Fibroblast of lung (primary cell): ENCODE results near the gene ODR4. TPM values are rescaled to one million over a fixed set of nuclear protein-coding genes. Genes with fewer than 3 reads are reported as not detected.

Experiments
- DNase-seq, 2 donors: peaks; one replicate each; pipeline versions ENCODE4 v3.0.0 to v3.0.0-alpha.2; 2010; ENCODE audit warnings: low read depth in 2 of 2
- H2AFZ ChIP-seq: 2 replicates; pipeline ENCODE4 v1.5.1; 2012; ENCODE audit warnings: low read length, control low read depth, inconsistent platforms
- H3K27ac ChIP-seq: 2 replicates; pipeline ENCODE4 v1.5.1; 2011; ENCODE audit warnings: low read length, control low read depth; ENCODE audit not compliant: insufficient read depth
- H3K27me3 ChIP-seq: 2 replicates; pipeline ENCODE4 v1.5.1; 2011; ENCODE audit warnings: mild to moderate bottlenecking, low read length; ENCODE audit not compliant: control insufficient read depth, insufficient read depth
- H3K36me3 ChIP-seq: 2 replicates; pipeline ENCODE4 v1.5.1; 2011; ENCODE audit warnings: low read length; ENCODE audit not compliant: control insufficient read depth, insufficient read depth
- H3K4me1 ChIP-seq: 2 replicates; pipeline ENCODE4 v1.5.1; 2011; ENCODE audit warnings: low read length; ENCODE audit not compliant: control insufficient read depth, insufficient read depth; ENCODE audit errors: extremely low read depth
- H3K4me2 ChIP-seq: 2 replicates; pipeline ENCODE4 v1.5.1; 2011; ENCODE audit warnings: low read length, control low read depth; ENCODE audit not compliant: insufficient read depth; ENCODE audit errors: extremely low read depth
- H3K4me3 ChIP-seq, 4 experiments: fragments of 200-600 bp in 1 of 4; sonication (generic) in 1 of 4; replicated peaks in 1 of 4; 2 replicates each; pipeline ENCODE4 v1.5.1; 2011 to 2016; ENCODE audit warnings: low read length in 4 of 4, low read depth in 3 of 4, mild to moderate bottlenecking in 3 of 4, control low read depth in 2 of 4, inconsistent platforms in 1 of 4, mixed read lengths in 1 of 4; ENCODE audit not compliant: insufficient read depth in 1 of 4; ENCODE audit errors: control extremely low read depth in 1 of 4
- H3K79me2 ChIP-seq: 2 replicates; pipeline ENCODE4 v1.5.1; 2012; ENCODE audit warnings: mild to moderate bottlenecking, low read length, inconsistent platforms; ENCODE audit not compliant: control insufficient read depth, insufficient read depth
- H3K9ac ChIP-seq: 2 replicates; pipeline ENCODE4 v1.5.1; 2011; ENCODE audit warnings: mild to moderate bottlenecking, low read length, control low read depth; ENCODE audit not compliant: insufficient read depth
- H3K9me3 ChIP-seq: 2 replicates; pipeline ENCODE4 v1.5.1; 2012; ENCODE audit warnings: low read depth, low read length; ENCODE audit not compliant: control insufficient read depth, insufficient read depth
- H4K20me1 ChIP-seq: 2 replicates; pipeline ENCODE4 v1.5.1; 2011; ENCODE audit warnings: low read length; ENCODE audit not compliant: control insufficient read depth, insufficient read depth; ENCODE audit errors: extremely low read depth
- CTCF ChIP-seq, 2 donors: IDR thresholded peaks in 1 of 2; conservative IDR thresholded peaks in 1 of 2; 1 replicate in 1 of 2; 2 replicates in 1 of 2; pipeline ENCODE4 v1.5.1; 2011 to 2012; ENCODE audit warnings: low read length in 2 of 2, control low read depth in 1 of 2, inconsistent platforms in 1 of 2, low read depth in 1 of 2, mild to moderate bottlenecking in 1 of 2
- EZH2 ChIP-seq: IDR thresholded peaks from 2 replicates; pipeline ENCODE4 v1.5.1; 2012; ENCODE audit warnings: low read length, control low read depth, mild to moderate bottlenecking; ENCODE audit errors: missing control alignments
- polyA plus RNA-seq, 2 donors: library from polyadenylated mRNA; depleted of rRNA in 1 of 2; stranded (reverse) in 1 of 2; unstranded in 1 of 2; fragments of >200 nt; gene quantifications; 2 replicates each; pipeline ENCODE4 v1.2.1, GENCODE V29; 2011 to 2012; ENCODE audit warnings: missing spikeins in 1 of 2
- total RNA-seq: library from RNA; depleted of rRNA; stranded (reverse); fragments of >200 nt; gene quantifications from 2 replicates; pipeline ENCODE4 v1.2.1, GENCODE V29; 2014

Gene ODR4
- total and polyA plus RNA-seq, 2 donors (not counting 1 experiment from before 2014, with no cell fraction given) = 13.0 to 13.7 TPM

DNA sequence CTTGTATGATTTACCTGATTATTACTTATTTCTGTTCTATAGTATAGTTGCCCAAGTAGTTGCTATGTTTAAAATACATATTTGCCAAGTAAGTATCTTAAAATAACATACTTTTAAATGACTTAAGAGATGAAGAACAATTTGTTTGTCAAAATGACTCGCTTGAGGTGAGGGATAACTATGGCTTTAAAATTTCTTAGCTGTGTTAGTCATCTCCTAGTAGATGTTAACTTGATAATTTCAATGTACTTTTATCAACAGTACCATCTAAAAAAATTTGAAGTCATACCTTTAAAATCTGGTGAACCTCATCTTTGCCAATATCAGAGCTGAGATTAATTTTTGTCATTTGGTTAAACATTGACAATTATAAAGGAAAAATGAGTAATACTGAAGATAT lies 37.7 kb downstream of the ODR4 start:
- no peaks in the 10 kb centered on the region for H4K20me1 ChIP-seq
- H3K4me3 ChIP-seq = no peak overlapping the region
- H3K9ac ChIP-seq = no peak overlapping the region
- no peak overlapping the region for H2AFZ ChIP-seq
- no peak overlapping the region for H3K4me2 ChIP-seq
- no peaks in the 10 kb centered on the region for H3K27me3 ChIP-seq
- no peaks in the 10 kb centered on the region for H3K4me1 ChIP-seq
- no peaks in the 10 kb centered on the region for H3K9me3 ChIP-seq
- no peaks in the 10 kb centered on the region for H3K36me3 ChIP-seq
- TF ChIP-seq CTCF (conservative IDR thresholded peaks at IDR 0.05 in 1 of 2, IDR thresholded peaks at IDR 0.05 in 1 of 2; ENCODE audit: low read depth in 1 of 2, low read length in 2 of 2) (no peak), EZH2 (no peak)
- no peaks in the 10 kb centered on the region for H3K79me2 ChIP-seq
- H3K27ac ChIP-seq = no peak overlapping the region
- DNase-seq = peak in 1 of 2 donors; percentile 14

DNA sequence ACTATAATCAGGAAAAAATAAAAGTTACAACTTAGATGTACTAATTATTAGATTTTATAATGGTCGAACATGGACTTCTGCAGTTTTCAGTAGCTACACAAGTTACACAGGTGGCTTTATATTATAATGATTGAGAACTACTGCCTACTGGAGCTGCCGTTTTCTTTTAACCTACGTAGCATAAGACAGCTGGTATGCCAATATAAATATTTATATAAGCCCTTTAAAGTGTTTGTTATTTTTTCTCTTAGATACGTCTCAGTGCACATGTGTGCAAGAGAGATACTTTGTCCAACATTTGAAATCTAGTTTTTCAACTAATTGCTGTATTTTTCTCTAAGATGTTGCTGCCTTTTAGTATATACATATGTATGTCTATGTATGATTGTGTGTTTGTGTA lies 42.9 kb downstream of the ODR4 start:
- peaks cover 2% of the 10 kb centered on the region for H3K36me3 ChIP-seq
- no peak for TF ChIP-seq EZH2
- H3K4me1 ChIP-seq = no peaks in the 10 kb centered on the region
- no peak overlapping the region for H3K4me3 ChIP-seq
- H3K27ac ChIP-seq = no peak overlapping the region
- H3K79me2 ChIP-seq = no peaks in the 10 kb centered on the region
- no peaks in the 10 kb centered on the region for H3K27me3 ChIP-seq
- no peak overlapping the region for H3K4me2 ChIP-seq
- no peak overlapping the region for H2AFZ ChIP-seq
- no peak overlapping the region for H3K9ac ChIP-seq
- DNase-seq = peak in 1 of 2 donors; percentile 60
- H3K9me3 ChIP-seq = no peaks in the 10 kb centered on the region
- no peaks in the 10 kb centered on the region for H4K20me1 ChIP-seq

GRCh38 chr1:186420311-186420710 lies 44.7 kb downstream of the ODR4 start:
- Histone ChIP-seq H3K9me3 (no peaks in the 10 kb centered on the region), H3K9ac (no peak overlapping the region), H3K36me3 (peaks cover 2% of the 10 kb centered on the region), H3K4me3 (no peak overlapping the region), H4K20me1 (no peaks in the 10 kb centered on the region), H3K27ac (no peak overlapping the region), H3K4me1 (no peaks in the 10 kb centered on the region), H3K79me2 (no peaks in the 10 kb centered on the region), H2AFZ (no peak overlapping the region), H3K27me3 (no peaks in the 10 kb centered on the region), H3K4me2 (no peak overlapping the region)
- TF ChIP-seq EZH2 = no peak
- TF ChIP-seq CTCF (conservative IDR thresholded peaks at IDR 0.05 in 1 of 2, IDR thresholded peaks at IDR 0.05 in 1 of 2; ENCODE audit: low read depth in 1 of 2, low read length in 2 of 2) = no peak
- DNase-seq = peak in 1 of 2 donors; percentile 47
